Spleen (tissue), 11 donors: ENCODE data around the gene ERGIC2. TPM values are rescaled to one million over a fixed set of nuclear protein-coding genes. Genes with fewer than 3 reads are reported as not detected.

Experiments used
- DNase-seq: peaks from one replicate; pipeline ENCODE4 v3.0.0-alpha.2; 2020
- H3K27ac ChIP-seq, 8 donors: fragments of 200-600 bp; sonication (generic) in 7 of 8; 1 replicate in 4 of 8; 2 replicates in 4 of 8; pipeline versions ENCODE4 v1.5.0 to v1.8.0; 2016 to 2021; ENCODE audit warnings: inconsistent platforms in 4 of 8, mild to moderate bottlenecking in 4 of 8, moderate library complexity in 1 of 8
- H3K27me3 ChIP-seq, 7 donors: fragments of 200-600 bp; sonication (generic) in 6 of 7; replicated peaks in 1 of 7; 1 replicate in 4 of 7; 2 replicates in 3 of 7; pipeline versions ENCODE4 v1.5.0 to v1.8.0; 2016 to 2021; ENCODE audit warnings: inconsistent platforms in 3 of 7, mild to moderate bottlenecking in 1 of 7
- H3K36me3 ChIP-seq, 6 donors: fragments of 200-600 bp; sonication (generic) in 5 of 6; 1 replicate in 4 of 6; 2 replicates in 2 of 6; pipeline versions ENCODE4 v1.5.0 to v1.8.0; 2016 to 2021; ENCODE audit warnings: inconsistent platforms in 2 of 6
- H3K4me1 ChIP-seq, 6 donors: fragments of 200-600 bp; sonication (generic) in 5 of 6; 1 replicate in 3 of 6; 2 replicates in 3 of 6; pipeline versions ENCODE4 v1.5.0 to v1.8.0; 2016 to 2021; ENCODE audit warnings: inconsistent platforms in 3 of 6
- H3K4me3 ChIP-seq, 8 donors: fragments of 200-600 bp; sonication (generic) in 7 of 8; 1 replicate in 4 of 8; 2 replicates in 4 of 8; pipeline versions ENCODE4 v1.5.0 to v1.8.0; 2016 to 2021; ENCODE audit warnings: inconsistent platforms in 4 of 8, mild to moderate bottlenecking in 4 of 8, moderate library complexity in 2 of 8
- H3K9me3 ChIP-seq, 8 donors: fragments of 200-600 bp; sonication (generic) in 7 of 8; 1 replicate in 4 of 8; 2 replicates in 4 of 8; pipeline versions ENCODE4 v1.5.0 to v1.8.0; 2016 to 2021; ENCODE audit warnings: inconsistent platforms in 4 of 8
- POLR2A ChIP-seq, 3 donors: fragments of 450-650 bp; IDR thresholded peaks; one replicate each; pipeline ENCODE4 v1.5.1; 2017; ENCODE audit warnings: antibody characterized with exemption in 3 of 3, mild to moderate bottlenecking in 1 of 3
- POLR2AphosphoS5 ChIP-seq, 3 donors: sonication (generic); formaldehyde crosslinking; IDR thresholded peaks; one replicate each; pipeline ENCODE4 v1.5.1; 2017; ENCODE audit warnings: antibody characterized with exemption in 3 of 3
- WGBS, 5 donors: extraction: QIAGEN DNeasy Blood & Tissue Kit in 3 of 5; methylation state at CpG; one replicate each; pipeline versions ENCODE4 v1.1.5 to v1.1.7; 2013 to 2018; 5-methylcytosine and 5-hydroxymethylcytosine counted together
- intact Hi-C: fragments of 100-400 bp; cut with DNase I; formaldehyde crosslinking; loops from one replicate; pipeline ENCODE4 v1.15.0; 2023; ENCODE audit warnings: low total_unique reads
- polyA plus RNA-seq, 3 donors: library from polyadenylated mRNA; stranded (reverse); fragments of 200-250 nt; gene quantifications; one replicate each; pipeline ENCODE4 v1.2.1, GENCODE V29; 2013
- total RNA-seq, 7 donors: library from RNA; depleted of rRNA in 3 of 7; stranded (reverse); fragments of >200 nt in 3 of 7; fragmentation: NEBNext Ultra II Directional in 4 of 7; extraction: Animal tissue kit (Norgen Biotek cat#: 25700) in 4 of 7; gene quantifications; one replicate each; pipeline versions ENCODE4 v1.1.0 to v1.2.1, GENCODE V29; 2016 to 2021
- TF ChIP-seq, protein P1 (sequence below), 11 experiments: fragments of 200-600 bp in 7 of 11; fragments of 450-650 bp in 4 of 11; sonication (generic) in 4 of 11; IDR thresholded peaks in 8 of 11; conservative IDR thresholded peaks in 3 of 11; 1 replicate in 7 of 11; 2 replicates in 4 of 11; pipeline versions ENCODE4 v1.4.0 to v1.8.0; 2016 to 2021; ENCODE audit warnings: antibody characterized with exemption in 11 of 11, inconsistent platforms in 4 of 11, mild to moderate bottlenecking in 1 of 11
- donor health status: healthy with polysubstance abuse.
- donor health status: DM: no; HTN: no; CAD: no; lungs with moderate emphysema.
- donor health status: DM: no; HTN: no; CAD: no.
- donor health status: Bipolar disorder and iron deficiency.
- donor health status: healthy.
- donor health status: DM: no; HTN: no; CAD: no.
- donor health status: DM: yes; HTN: yes; CAD: no.

ERGIC2 gene
- total and polyA plus RNA-seq, 10 donors = 26.6 to 65.2 (median 51.2) TPM

DNA sequence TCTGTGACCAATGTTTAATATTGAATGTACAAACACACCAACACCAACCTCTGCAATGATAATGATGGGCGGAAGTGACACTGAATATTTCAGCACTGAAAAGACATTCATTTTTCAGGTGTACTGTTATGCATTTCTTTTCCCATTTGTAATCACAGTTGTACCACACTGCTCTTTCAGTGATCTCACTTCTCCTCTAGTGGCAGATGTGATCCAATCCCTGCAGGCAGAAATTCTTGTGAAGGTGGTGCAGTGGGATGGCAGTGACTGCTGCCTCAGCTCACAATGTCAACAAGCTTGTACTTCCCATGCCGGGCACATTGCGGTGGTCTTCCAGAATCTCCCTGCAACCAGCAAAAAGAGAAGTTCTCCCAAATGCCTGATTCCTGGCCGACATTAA, 23.0 kb upstream of the ERGIC2 start:
- H3K36me3 ChIP-seq = peaks cover 0 to 5% (median 0%) of the 10 kb centered on the region in 6 donors
- intact Hi-C loops = no loop called here
- no peak for DNase-seq
- no peaks in the 10 kb centered on the region for H3K9me3 ChIP-seq
- TF ChIP-seq, protein P1, sequence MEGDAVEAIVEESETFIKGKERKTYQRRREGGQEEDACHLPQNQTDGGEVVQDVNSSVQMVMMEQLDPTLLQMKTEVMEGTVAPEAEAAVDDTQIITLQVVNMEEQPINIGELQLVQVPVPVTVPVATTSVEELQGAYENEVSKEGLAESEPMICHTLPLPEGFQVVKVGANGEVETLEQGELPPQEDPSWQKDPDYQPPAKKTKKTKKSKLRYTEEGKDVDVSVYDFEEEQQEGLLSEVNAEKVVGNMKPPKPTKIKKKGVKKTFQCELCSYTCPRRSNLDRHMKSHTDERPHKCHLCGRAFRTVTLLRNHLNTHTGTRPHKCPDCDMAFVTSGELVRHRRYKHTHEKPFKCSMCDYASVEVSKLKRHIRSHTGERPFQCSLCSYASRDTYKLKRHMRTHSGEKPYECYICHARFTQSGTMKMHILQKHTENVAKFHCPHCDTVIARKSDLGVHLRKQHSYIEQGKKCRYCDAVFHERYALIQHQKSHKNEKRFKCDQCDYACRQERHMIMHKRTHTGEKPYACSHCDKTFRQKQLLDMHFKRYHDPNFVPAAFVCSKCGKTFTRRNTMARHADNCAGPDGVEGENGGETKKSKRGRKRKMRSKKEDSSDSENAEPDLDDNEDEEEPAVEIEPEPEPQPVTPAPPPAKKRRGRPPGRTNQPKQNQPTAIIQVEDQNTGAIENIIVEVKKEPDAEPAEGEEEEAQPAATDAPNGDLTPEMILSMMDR (IDR thresholded peaks at IDR 0.05 in 8 of 11, conservative IDR thresholded peaks at IDR 0.05 in 3 of 11) = no peak
- no peak for TF ChIP-seq POLR2AphosphoS5 (IDR thresholded peaks at IDR 0.05)
- TF ChIP-seq POLR2A (IDR thresholded peaks at IDR 0.05) = no peak
- no peak overlapping the region for H3K27ac ChIP-seq
- H3K4me1 ChIP-seq = no peaks in the 10 kb centered on the region
- WGBS, 5 donors = 64 to 93% (median 78%) methylated on average over 4 of the region's 4 CpGs
- H3K27me3 ChIP-seq = no peaks in the 10 kb centered on the region
- H3K4me3 ChIP-seq = no peak overlapping the region

DNA sequence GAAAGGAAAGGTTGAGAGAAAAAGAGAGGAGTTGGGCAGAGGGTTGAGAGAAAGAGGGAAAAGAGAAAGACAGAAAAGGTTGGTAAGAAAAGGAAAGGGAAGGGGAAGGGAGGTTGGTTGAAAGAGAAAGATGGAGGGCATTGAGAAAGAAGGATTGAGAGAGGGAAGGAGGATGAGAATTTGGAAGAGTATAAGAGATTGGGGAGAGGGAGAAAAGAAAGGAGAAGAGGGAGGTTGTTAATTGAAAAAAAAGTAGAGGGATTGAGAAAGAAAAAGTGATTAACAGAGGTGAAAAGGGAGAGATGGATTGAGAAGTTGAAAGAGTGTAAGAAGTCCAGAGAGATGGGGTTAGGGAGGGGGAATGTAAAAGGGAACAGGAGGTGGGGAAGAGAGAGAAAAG, 21.5 kb upstream of the ERGIC2 start:
- H3K9me3 ChIP-seq = no peaks in the 10 kb centered on the region
- no peak overlapping the region for H3K27ac ChIP-seq
- H3K4me3 ChIP-seq = no peak overlapping the region
- no peak for DNase-seq
- no peak for TF ChIP-seq POLR2A (IDR thresholded peaks at IDR 0.05)
- TF ChIP-seq, protein P1 (IDR thresholded peaks at IDR 0.05 in 8 of 11, conservative IDR thresholded peaks at IDR 0.05 in 3 of 11) = no peak
- no peak for TF ChIP-seq POLR2AphosphoS5 (IDR thresholded peaks at IDR 0.05)
- peaks cover 0 to 5% (median 0%) of the 10 kb centered on the region in 6 donors for H3K36me3 ChIP-seq
- H3K4me1 ChIP-seq = no peaks in the 10 kb centered on the region
- H3K27me3 ChIP-seq = no peaks in the 10 kb centered on the region
- intact Hi-C loops = no loop called here

DNA sequence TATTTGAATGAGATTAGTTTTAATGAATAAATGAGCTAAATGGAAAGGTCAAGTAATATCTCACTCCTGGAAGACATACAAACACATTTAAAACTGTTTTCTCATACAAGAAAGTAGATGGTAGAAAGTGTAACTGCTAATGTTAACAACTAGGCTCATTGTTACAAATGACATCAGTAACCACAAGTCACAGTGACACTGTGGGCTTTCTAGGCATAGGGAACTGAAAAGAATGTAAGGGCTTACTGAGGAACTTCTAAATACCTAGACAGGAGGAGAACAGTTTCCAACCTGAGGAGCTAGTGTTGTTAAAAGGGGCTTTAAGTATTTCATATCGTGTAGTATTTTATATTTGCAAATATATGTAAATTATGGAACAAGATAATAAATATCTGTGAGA, 17.5 kb upstream of the ERGIC2 start:
- no peaks in the 10 kb centered on the region for H3K27me3 ChIP-seq
- WGBS, 5 donors = 86 to 93% (median 90%) methylated on average over 1 of the region's 1 CpG
- H3K27ac ChIP-seq = no peak overlapping the region
- no peaks in the 10 kb centered on the region for H3K9me3 ChIP-seq
- intact Hi-C loops = no loop called here
- no peaks in the 10 kb centered on the region for H3K4me1 ChIP-seq
- H3K36me3 ChIP-seq = no peaks in the 10 kb centered on the region
- no peak for DNase-seq
- TF ChIP-seq, protein P1 (IDR thresholded peaks at IDR 0.05 in 8 of 11, conservative IDR thresholded peaks at IDR 0.05 in 3 of 11) = no peak
- TF ChIP-seq POLR2A (IDR thresholded peaks at IDR 0.05) (no peak), POLR2AphosphoS5 (IDR thresholded peaks at IDR 0.05) (no peak)
- no peak overlapping the region for H3K4me3 ChIP-seq

DNA sequence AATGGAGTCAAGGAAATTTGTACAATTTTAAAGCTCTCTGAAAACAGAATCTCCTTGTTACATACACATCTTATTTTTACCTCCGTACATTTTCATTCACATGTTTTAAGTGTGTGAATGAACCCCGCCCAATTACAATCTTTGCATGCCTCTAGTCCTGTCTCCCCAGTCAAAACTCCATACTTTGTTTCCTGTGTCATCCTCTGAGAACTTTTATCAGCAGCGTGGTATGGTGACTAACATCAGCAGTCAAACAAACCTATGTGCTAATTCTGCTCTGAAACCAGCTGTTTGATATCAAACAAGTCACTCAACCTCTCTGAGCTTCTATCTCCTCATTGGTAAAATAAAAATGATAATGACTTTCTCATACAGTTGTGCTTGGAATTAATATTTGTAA, 15.8 kb upstream of the ERGIC2 start:
- no peaks in the 10 kb centered on the region for H3K9me3 ChIP-seq
- no peaks in the 10 kb centered on the region for H3K27me3 ChIP-seq
- DNase-seq = no peak

More for the DNA sequence above, 15.8 kb upstream of the ERGIC2 start:
- Histone ChIP-seq H3K4me3 (no peak overlapping the region), H3K36me3 (no peaks in the 10 kb centered on the region), H3K4me1 (no peaks in the 10 kb centered on the region), H3K27ac (no peak overlapping the region)
- 77 to 94% (median 82%) methylated on average over 3 of the region's 3 CpGs for WGBS, 5 donors
- intact Hi-C loops = no loop called here
- TF ChIP-seq, protein P1 (IDR thresholded peaks at IDR 0.05 in 8 of 11, conservative IDR thresholded peaks at IDR 0.05 in 3 of 11) = no peak
- no peak for TF ChIP-seq POLR2AphosphoS5 (IDR thresholded peaks at IDR 0.05)
- TF ChIP-seq POLR2A (IDR thresholded peaks at IDR 0.05) = no peak
